AG04449 (cell line): Measurements from ENCODE around the gene CFAP53.

Source experiments
- CTCF ChIA-PET: fragments of 350-600 bp; formaldehyde crosslinking; extraction: SDS; loops from one replicate; lab custom pipeline; 2021; ENCODE audit warnings: antibody characterized with exemption; lab: Yijun Ruan, JAX
- POLR2A ChIA-PET: fragments of 400-600, 350-600 bp; formaldehyde crosslinking; extraction: SDS; loops from one replicate; lab custom pipeline; 2020; ENCODE audit warnings: antibody characterized with exemption, inconsistent platforms; lab: Yijun Ruan, JAX
- DNase-seq: peaks from one replicate; pipeline ENCODE4 v3.0.0-alpha.2; 2010; ENCODE audit warnings: low read depth, low spot score
- H3K4me3 ChIP-seq: 2 replicates; pipeline ENCODE4 v1.5.1; 2011; ENCODE audit warnings: low read depth, mild to moderate bottlenecking, control low read depth, low read length
- TF ChIP-seq, protein P1 (sequence below): IDR thresholded peaks from one replicate; pipeline ENCODE4 v1.5.1; 2011; ENCODE audit warnings: mild to moderate bottlenecking, moderate library complexity, low read length, control low read depth, inconsistent platforms; ENCODE audit not compliant: insufficient read depth; ENCODE audit errors: missing control alignments

The CFAP53 gene, protein sequence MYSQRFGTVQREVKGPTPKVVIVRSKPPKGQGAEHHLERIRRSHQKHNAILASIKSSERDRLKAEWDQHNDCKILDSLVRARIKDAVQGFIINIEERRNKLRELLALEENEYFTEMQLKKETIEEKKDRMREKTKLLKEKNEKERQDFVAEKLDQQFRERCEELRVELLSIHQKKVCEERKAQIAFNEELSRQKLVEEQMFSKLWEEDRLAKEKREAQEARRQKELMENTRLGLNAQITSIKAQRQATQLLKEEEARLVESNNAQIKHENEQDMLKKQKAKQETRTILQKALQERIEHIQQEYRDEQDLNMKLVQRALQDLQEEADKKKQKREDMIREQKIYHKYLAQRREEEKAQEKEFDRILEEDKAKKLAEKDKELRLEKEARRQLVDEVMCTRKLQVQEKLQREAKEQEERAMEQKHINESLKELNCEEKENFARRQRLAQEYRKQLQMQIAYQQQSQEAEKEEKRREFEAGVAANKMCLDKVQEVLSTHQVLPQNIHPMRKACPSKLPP

DNA sequence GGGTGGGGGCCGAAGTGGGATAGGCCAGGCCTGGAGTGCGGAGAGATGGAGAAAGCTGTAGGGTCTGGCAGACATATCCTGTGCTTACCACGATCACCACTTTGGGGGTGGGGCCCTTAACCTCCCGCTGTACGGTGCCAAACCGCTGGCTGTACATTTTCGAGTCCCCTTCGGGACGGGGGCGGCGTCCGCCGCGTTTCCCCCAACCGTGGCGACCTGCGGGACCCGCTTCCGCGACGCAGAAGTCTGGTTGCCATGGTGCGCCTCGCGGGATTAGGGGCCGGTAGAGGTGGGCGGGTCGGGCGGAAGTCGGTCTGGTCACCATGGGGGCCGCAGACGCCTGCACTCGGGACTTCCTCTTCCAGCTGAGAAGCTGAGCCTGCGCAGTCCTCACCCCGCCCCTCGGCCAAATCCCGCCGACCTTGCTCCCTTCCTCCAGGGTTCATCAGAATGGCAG is at the start of gene CFAP53:
CFAP53 (minus strand) TSS at position 248 of the 457 bp plus-strand sequence; CDS start at position 157, 91 bp downstream.
- POLR2A ChIA-PET, result interaction anchor here (1.8 kb wide), 1 partner anchor 15 kb away, joined by 6 read pairs; the partner anchor contains the start of gene MBD1
- peak within 1 kb of the TSS; percentile 87 for H3K4me3 ChIP-seq
- CTCF ChIA-PET, result interaction anchor here (0.9 to 4.1 kb wide), 4 partner anchors 11 to 163 kb away, joined by 3 to 29 read pairs (median 4); partner anchors contain the start of gene MBD1
- DNase-seq, result peak; percentile 29
- TF ChIP-seq, protein P1, sequence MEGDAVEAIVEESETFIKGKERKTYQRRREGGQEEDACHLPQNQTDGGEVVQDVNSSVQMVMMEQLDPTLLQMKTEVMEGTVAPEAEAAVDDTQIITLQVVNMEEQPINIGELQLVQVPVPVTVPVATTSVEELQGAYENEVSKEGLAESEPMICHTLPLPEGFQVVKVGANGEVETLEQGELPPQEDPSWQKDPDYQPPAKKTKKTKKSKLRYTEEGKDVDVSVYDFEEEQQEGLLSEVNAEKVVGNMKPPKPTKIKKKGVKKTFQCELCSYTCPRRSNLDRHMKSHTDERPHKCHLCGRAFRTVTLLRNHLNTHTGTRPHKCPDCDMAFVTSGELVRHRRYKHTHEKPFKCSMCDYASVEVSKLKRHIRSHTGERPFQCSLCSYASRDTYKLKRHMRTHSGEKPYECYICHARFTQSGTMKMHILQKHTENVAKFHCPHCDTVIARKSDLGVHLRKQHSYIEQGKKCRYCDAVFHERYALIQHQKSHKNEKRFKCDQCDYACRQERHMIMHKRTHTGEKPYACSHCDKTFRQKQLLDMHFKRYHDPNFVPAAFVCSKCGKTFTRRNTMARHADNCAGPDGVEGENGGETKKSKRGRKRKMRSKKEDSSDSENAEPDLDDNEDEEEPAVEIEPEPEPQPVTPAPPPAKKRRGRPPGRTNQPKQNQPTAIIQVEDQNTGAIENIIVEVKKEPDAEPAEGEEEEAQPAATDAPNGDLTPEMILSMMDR, result no peak

DNA sequence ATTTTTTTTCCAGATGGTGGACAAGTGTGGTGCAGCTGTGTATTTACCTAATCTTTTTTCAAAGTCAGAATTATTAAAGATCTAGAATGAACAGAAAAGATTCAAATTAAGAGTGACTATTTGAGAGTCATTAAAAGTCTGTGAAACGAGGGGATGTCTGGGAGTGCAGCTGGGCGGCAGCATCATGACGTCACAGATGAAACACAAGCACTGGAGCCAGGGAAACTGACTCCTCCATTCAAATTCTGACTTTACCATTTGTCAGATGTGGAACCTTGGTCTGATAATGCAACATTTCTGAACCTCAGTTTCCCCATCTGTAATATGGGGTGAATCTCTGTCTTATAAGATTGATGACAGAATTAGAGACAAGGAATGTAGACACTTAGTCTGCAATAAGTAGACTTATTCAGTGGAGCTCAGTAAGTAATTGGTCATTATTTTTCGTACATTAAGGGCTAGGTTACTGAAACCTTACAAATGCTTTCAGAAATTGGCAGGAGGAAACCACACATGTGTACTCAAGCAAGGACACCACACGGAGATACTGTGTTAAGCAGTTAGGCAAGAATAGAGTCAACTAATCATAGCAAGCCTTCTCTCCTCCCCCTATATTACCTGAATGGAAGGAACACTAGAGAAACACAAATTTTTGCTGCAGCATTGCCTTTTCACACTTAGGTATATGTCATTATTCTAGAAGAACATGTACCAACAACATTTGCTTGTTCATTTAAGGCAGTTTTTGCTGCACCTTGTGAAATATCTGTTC is 49.0 kb upstream of the CFAP53 start:
- ChIA-PET CTCF (interaction anchor here (0.6 kb wide), 1 partner anchor 10 kb away, joined by 3 read pairs; no protein-coding TSS in a partner anchor), POLR2A (no interaction called here)
- TF ChIP-seq, protein P1, result no peak
- H3K4me3 ChIP-seq, result no peak overlapping the region
- DNase-seq, result no peak

DNA sequence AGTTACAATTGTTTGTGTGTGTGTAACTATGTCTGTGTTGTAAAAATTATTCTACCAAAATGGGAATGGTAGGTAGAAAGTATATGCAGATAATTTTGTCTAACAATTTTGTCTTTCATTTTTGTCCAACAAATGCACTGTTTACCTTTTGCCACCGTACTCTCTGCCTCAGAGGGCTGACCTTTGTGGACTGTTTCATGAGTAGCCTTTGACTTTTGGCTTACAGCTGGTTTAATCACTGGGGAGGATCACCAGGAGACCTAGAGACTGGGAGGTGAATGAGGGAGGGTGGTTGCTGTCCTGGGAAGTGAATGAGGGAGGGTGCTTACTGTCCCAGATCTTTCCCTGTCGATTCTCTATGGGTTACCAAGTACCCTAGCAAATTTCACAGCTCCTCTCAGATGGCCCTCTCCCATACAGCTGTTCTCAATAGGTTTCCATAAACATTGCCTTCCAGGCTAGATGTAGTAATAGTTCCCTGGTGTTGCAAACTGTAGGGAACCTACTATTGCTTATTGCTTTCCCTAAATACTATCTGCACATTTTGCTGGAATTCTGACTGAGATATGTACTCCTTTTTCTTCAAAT is 47.7 kb upstream of the CFAP53 start:
- CTCF ChIA-PET, result interaction anchor here (1.2 kb wide), 1 partner anchor 43 kb away, joined by 5 read pairs; no protein-coding TSS in a partner anchor
- POLR2A ChIA-PET, result no interaction called here
- no peak overlapping the region for H3K4me3 ChIP-seq
- TF ChIP-seq, protein P1, result no peak
- no peak for DNase-seq

DNA sequence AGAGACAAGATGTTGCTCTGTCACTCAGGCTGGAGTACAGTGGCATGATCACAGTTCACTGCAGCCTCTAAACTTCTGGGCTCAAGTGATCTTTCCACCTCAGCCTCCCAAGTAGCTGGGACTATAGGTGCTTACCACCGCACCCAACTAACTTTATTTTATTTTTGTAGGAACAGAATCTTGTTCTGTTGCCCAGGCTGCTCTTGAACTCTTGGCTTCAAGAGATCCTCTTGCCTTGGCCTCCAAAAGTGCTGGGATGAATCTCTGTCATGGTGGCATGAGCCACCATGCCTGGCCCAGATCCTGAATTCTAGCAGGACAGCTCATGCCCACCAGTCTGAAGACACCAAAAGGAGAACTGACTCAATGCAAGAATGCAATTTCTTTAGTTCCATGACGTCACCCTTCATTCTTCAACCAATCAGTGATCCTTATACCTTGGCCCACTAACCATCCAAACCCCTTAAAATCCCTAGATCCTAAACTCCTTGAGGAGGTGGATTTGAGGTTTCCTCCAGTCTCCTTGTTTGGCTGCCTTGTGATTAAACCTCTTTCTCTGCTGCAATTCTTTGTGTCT is 46.8 kb upstream of the CFAP53 start:
- ChIA-PET POLR2A (no interaction called here), CTCF (no interaction called here)
- TF ChIP-seq, protein P1, result no peak
- no peak overlapping the region for H3K4me3 ChIP-seq
- no peak for DNase-seq

DNA sequence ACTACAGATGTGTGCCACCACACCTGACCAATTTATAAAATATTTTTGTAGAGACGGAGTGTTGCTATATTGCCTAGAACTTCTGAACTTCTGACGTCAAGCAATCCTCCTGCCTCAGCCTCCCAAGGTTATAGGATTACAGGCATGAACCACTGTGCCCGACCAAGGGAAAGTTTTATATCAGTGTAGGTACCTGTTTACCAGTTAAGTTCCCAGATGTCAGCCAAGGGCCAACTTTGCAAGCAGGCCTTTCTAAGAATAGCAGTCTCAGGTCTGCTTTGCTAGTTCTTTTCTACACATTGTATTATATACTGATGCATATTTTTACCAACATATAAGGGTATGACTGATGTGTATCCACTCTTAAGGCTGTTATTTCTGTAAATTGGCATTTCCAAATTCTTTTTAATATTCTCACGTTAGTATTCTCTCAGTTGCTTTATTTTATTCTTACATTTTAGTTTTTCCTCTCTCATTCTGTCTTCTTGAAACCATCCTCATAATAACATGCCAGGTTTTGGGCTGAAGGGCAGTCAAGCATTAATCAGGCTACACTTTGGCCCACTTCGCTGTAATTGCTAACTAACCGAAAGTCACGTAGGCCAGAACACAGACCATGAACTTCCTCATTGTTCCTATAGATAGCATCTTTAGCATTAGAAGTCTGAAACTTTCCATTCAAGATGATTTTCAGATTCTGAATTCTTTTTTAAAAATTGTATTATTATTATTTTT is 46.2 kb upstream of the CFAP53 start:
- DNase-seq, result no peak
- H3K4me3 ChIP-seq, result no peak overlapping the region
- CTCF ChIA-PET, result no interaction called here
- TF ChIP-seq, protein P1, result no peak
- POLR2A ChIA-PET, result no interaction called here
